IPS DF 6.9 (cell line): ENCODE data around the gene PNPLA5.

ENCODE experiments used
- DNase-seq: peaks from one replicate; pipeline ENCODE4 v3.0.0-alpha.2; 2013; ENCODE audit warnings: low read depth, low spot score
- H3K27ac ChIP-seq: one replicate; pipeline ENCODE4 v1.5.1; 2013; ENCODE audit warnings: low read length, control low read depth
- H3K27me3 ChIP-seq: 2 replicates; pipeline ENCODE4 v1.6.1; 2013; ENCODE audit warnings: mild to moderate bottlenecking, low read length; ENCODE audit not compliant: control insufficient read depth, insufficient read depth
- H3K36me3 ChIP-seq: 2 replicates; pipeline ENCODE4 v1.6.1; 2013; ENCODE audit warnings: low read length; ENCODE audit not compliant: control insufficient read depth, insufficient read depth
- H3K4me1 ChIP-seq: 2 replicates; pipeline ENCODE4 v1.6.1; 2013; ENCODE audit warnings: low read length; ENCODE audit not compliant: control insufficient read depth, insufficient read depth
- H3K4me3 ChIP-seq: 2 replicates; pipeline ENCODE4 v1.5.1; 2013; ENCODE audit warnings: mild to moderate bottlenecking, low read length
- H3K9me3 ChIP-seq: 2 replicates; pipeline ENCODE4 v1.6.1; 2013; ENCODE audit warnings: low read length, inconsistent platforms; ENCODE audit not compliant: control insufficient read depth, insufficient read depth
- WGBS: extraction: QIAGEN DNeasy Blood & Tissue Kit; methylation state at CpG from one replicate; pipeline ENCODE4 v1.1.7; 2013; ENCODE audit warnings: mixed read lengths, missing lambda C conversion rate; ENCODE audit not compliant: insufficient read length, insufficient coverage; 5-methylcytosine and 5-hydroxymethylcytosine counted together

Gene PNPLA5

GRCh38 chr22:43847376-43848289 lies 44.2 kb downstream of the PNPLA5 start:
- WGBS, result no CpG with 5 or more reads among the region's 14 CpGs
- DNase-seq, result no peak
- no peak overlapping the region for H3K4me3 ChIP-seq

DNA sequence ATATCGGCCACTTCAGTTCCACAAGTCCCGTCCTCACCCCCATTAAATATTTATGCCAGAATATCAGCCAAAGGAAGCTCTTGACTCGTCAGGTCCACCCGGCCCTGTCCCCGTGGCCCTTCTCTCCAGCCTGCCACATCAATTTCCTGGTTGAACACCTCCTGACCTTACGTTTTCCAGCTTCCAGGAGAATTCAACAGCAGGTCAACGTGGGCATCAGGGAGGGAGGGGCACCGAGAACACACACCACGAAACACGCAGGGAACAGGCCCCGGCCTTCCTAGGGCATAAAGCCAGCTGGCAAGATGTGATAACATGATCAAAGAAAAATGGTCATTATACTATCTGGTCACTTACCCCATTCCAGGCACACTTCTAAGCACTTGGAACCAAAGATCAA lies 44.8 kb downstream of the PNPLA5 start:
- Histone ChIP-seq H3K27ac (no peak overlapping the region), H3K36me3 (no peaks in the 10 kb centered on the region), H3K9me3 (no peaks in the 10 kb centered on the region), H3K4me1 (peaks cover 2% of the 10 kb centered on the region; the same call in 1 of the 2 replicates), H3K27me3 (no peaks in the 10 kb centered on the region), H3K4me3 (no peak overlapping the region)
- no peak for DNase-seq
- WGBS, result no CpG with 5 or more reads among the region's 11 CpGs

More at GRCh38 chr22:43847376-43848289, 44.2 kb downstream of the PNPLA5 start:
- H3K27me3 ChIP-seq, result no peaks in the 10 kb centered on the region
- no peak overlapping the region for H3K27ac ChIP-seq
- H3K36me3 ChIP-seq, result no peaks in the 10 kb centered on the region
- peaks cover 2% of the 10 kb centered on the region; the same call in 1 of the 2 replicates for H3K4me1 ChIP-seq
- no peaks in the 10 kb centered on the region for H3K9me3 ChIP-seq

GRCh38 chr22:43845981-43846380 lies 45.8 kb downstream of the PNPLA5 start:
- no peak overlapping the region for H3K4me3 ChIP-seq
- H3K9me3 ChIP-seq, result no peaks in the 10 kb centered on the region
- no peak overlapping the region for H3K27ac ChIP-seq
- DNase-seq, result no peak
- no peaks in the 10 kb centered on the region for H3K36me3 ChIP-seq
- H3K27me3 ChIP-seq, result no peaks in the 10 kb centered on the region
- WGBS, result no CpG with 5 or more reads among the region's 11 CpGs
- peaks cover 2% of the 10 kb centered on the region; the same call in 1 of the 2 replicates for H3K4me1 ChIP-seq

DNA sequence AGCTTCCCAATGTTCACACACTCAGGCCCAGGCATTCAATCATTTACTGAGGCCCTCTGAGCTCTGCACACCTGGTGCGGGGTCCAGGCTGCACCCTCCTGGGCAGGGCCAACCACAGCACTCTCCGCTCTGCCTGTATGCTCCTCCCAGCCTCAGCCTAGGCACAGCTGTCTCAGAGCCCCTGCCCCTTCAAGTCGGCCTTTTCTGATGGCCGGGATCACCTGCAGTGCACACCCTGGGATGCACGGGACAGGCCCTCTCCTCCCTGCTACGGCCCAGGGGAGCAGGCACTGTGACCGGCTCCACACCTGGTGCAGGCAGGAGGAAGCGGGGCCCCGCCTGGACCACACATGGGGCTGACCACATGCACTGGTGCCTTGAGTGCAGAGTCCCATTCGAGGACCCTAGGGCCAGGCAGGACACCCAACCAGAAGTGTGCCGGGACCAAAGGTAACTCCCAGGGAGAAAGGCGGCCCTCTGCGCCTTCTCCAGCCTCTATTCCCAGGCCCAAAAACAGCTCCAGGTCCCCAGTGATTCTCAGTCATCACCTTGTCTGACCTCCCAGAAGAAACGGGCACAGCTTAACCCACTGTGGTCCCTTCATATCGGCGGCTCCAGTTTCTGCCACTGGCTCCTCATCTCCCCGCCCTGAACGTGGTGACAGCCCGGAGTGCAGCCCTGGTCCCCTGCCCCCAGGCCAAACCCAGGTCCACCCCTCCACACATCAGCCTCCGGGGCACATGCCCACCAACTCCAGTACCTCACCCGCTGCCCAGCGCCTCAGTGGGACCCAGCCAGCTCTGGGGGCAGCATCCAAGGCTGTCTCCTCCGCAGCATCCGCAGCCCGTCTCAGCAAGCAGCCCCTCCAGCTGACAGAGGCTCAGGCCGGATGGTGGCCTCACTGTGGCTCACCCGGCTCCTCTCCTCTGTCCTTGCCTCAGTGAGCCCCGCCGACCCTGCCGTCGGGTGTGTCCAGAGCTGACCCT lies 47.0 kb downstream of the PNPLA5 start:
- no CpG with 5 or more reads among the region's 31 CpGs for WGBS
- no peaks in the 10 kb centered on the region for H3K27me3 ChIP-seq

GRCh38 chr22:43843783-43844530 lies 47.9 kb downstream of the PNPLA5 start:
- Histone ChIP-seq H3K36me3 (no peaks in the 10 kb centered on the region), H3K27me3 (no peaks in the 10 kb centered on the region), H3K27ac (no peak overlapping the region), H3K4me3 (no peak overlapping the region), H3K4me1 (peaks cover 2% of the 10 kb centered on the region; the same call in 1 of the 2 replicates), H3K9me3 (no peaks in the 10 kb centered on the region)
- DNase-seq, result no peak
- no CpG with 5 or more reads among the region's 21 CpGs for WGBS

More for the DNA sequence above, 47.0 kb downstream of the PNPLA5 start:
- Histone ChIP-seq H3K27ac (no peak overlapping the region), H3K4me1 (peaks cover 2% of the 10 kb centered on the region; the same call in 1 of the 2 replicates), H3K36me3 (no peaks in the 10 kb centered on the region), H3K4me3 (no peak overlapping the region), H3K9me3 (no peaks in the 10 kb centered on the region)
- no peak for DNase-seq

GRCh38 chr22:43841742-43842141 lies 50.1 kb downstream of the PNPLA5 start:
- Histone ChIP-seq H3K9me3 (no peaks in the 10 kb centered on the region), H3K27me3 (no peaks in the 10 kb centered on the region), H3K36me3 (peaks cover 9% of the 10 kb centered on the region), H3K4me1 (peaks cover 2% of the 10 kb centered on the region; the same call in 1 of the 2 replicates), H3K27ac (no peak overlapping the region), H3K4me3 (no peak overlapping the region)
- DNase-seq, result no peak
- no CpG with 5 or more reads among the region's 21 CpGs for WGBS

DNA sequence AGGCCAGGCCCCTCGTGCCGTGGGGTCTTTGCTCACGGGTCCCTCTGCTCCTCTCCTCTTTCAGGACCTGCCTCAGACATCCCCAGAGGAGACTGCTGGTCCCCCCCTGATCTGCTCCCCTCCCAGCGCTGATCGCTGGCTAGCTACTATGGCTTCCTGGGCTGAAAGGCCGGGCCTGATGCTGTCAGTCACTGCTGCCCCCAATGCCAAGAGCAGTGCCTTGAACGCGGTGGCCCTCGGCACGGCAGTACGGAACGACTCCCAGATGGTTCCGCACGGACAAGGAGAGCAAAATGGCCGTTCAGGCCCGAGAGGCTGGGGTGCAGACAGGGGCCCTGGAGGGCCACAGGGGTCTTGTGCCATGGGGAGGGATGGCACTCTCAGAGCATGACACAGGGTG lies 51.0 kb downstream of the PNPLA5 start:
- DNase-seq, result no peak
- no peak overlapping the region for H3K4me3 ChIP-seq
- peaks cover 10% of the 10 kb centered on the region for H3K36me3 ChIP-seq
- H3K9me3 ChIP-seq, result no peaks in the 10 kb centered on the region
- WGBS, result no CpG with 5 or more reads among the region's 16 CpGs
- H3K27me3 ChIP-seq, result no peaks in the 10 kb centered on the region
- H3K27ac ChIP-seq, result no peak overlapping the region
- H3K4me1 ChIP-seq, result no peaks in the 10 kb centered on the region

DNA sequence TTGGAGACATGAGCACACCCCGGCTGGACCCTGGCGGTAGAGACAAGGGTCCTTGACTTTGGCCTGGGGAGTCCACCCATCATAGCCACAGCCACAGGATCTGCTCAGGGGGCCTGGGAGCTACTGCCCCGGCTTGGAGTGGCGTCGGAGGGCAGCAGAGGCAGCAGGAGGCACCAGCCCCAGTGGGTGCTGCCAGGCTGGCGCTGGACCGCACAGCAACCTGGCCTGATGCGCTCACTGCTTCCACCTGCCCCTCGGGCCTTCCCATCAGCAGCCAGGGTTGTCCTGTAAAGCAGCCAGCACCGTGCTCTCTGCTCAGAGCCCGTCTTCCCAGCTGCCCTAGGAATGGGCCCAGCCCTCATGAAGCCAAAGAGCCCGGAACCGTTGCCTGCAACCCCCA lies 51.4 kb downstream of the PNPLA5 start:
- no peak for DNase-seq
- Histone ChIP-seq H3K4me1 (no peaks in the 10 kb centered on the region), H3K9me3 (no peaks in the 10 kb centered on the region), H3K4me3 (no peak overlapping the region), H3K27ac (no peak overlapping the region), H3K36me3 (peaks cover 13% of the 10 kb centered on the region), H3K27me3 (no peaks in the 10 kb centered on the region)
- no CpG with 5 or more reads among the region's 13 CpGs for WGBS

DNA sequence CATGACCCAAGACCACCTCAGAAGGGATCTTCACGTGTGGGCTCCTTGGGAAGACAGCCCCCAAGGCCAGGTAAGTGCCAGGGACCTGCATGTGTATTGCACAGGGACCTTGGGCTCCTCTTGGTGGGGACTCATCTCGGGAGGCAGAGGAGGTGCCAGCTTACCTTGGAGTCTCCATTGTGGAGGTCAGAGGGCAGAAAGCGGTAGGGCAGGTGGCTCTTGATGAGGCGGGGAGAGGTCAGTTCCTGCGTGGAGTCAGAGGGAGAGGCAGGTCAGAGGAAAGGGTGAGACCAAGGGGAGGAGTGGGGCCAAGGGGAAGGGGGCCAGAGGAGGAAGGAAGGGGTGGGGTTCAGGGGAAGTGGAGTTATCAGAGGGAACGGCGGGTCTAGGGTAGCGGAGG lies 52.0 kb downstream of the PNPLA5 start:
- no peak for DNase-seq
- WGBS, result no CpG with 5 or more reads among the region's 8 CpGs
- no peaks in the 10 kb centered on the region for H3K4me1 ChIP-seq
- no peak overlapping the region for H3K4me3 ChIP-seq
- H3K9me3 ChIP-seq, result no peaks in the 10 kb centered on the region
- H3K27ac ChIP-seq, result no peak overlapping the region
- H3K36me3 ChIP-seq, result peaks cover 13% of the 10 kb centered on the region
- no peaks in the 10 kb centered on the region for H3K27me3 ChIP-seq
